Measurements from ENCODE around the gene FAM90A26.
"Not testable (repeated sequence)": the region's sequence is repeated elsewhere in the genome, so short reads cannot be mapped to it uniquely, and the experiment has no call there.

Gene FAM90A26
- total RNA-seq: 0 reads per million in 2 donors

- DNase-seq: not testable (repeated sequence)
These were observed at the start of gene FAM90A26 for GRCh38 chr4:9169791-9170459. FAM90A26 (plus strand) TSS chr4:9170409; CDS start chr4:9173173, 2,764 bp downstream.

DNA sequence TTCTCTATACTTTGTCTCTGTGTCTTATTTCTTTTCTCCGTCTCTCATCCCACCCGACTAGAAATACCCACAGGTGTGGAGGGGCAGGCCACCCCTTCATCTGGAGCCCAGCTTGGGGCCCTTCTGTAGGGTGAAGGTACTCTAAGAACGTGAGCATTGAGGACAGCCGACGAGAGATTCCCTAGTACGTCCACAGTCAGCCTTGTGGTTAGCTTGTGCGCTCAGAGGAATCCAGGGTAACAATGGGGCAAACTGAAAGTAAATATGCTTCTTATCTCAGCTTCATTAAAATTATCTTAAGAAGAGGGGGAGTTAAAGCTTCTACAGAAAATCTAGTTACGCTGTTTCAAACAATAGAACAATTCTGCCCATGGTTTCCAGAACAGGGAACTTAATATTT lies 47.5 kb upstream of the FAM90A26 start:
- not testable (repeated sequence) for DNase-seq

DNA sequence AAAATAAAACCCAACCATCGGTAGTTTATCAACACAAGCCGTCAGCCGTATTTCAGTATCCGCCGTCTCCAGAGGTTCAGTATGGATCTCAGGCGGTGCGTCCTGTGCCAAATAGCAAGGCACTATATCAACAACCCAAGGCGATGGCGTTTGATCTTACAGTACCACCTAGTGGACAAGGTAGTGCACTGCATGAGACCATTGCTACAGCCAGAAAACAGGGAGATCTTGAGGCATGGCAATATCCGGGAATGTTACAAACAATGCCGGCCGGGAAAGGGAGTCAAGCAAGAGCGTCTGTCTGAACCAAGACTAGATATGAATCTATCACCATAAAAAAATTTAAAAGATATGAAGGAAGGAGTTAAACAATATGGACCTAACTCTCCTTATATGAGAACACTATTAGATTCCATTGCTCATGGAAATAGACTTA lies 46.6 kb upstream of the FAM90A26 start:
- DNase-seq: peak in 2 of 5 experiments; percentile 11 to 27

DNA sequence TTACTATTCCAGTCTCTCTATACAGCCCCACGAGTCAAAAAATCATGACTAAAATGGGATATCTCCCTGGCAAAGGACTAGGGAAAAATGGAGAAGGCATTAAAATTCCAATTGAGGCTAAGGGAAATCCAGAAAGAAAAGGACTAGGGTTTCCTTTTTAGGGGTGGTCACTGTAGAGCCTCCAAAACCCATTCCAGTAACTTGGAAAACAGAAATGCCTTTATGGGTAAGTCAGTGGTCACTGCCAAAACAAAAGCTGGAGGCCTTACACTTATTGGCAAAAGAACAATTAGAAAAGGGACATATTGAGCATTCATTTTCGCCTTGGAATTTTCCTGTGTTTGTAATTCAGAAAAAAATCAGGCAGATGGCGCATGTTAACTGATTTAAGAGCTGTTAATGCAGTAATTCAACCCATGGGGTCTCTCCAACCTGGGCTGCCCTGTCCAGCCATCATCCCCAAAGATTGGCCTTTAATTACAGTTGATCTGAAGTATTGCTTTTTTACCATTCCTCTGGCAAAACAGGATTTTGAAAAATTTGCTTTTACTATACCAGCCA lies 44.5 kb upstream of the FAM90A26 start:
- not testable (repeated sequence) for DNase-seq

DNA sequence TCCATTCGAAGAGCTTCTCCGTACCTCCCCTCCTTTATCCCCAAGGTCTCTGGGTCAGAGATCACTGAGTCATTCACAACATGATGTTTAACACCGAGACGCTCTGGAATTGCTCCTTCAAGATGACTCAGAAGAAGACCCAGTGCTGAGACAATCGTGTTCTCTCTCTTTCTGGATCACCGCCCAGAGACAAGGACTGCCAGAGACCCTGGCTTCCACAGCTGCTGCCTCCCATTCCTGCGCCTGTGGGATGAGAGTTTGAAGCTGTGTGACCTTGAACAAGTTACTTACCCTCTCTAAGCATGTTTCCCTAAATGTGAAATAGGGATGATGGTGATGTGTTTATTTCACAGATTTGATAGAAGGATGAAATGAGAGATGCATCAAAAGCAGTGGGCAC lies 38.8 kb upstream of the FAM90A26 start:
- not testable (repeated sequence) for DNase-seq

GRCh38 chr4:9132849-9133248 lies 37.4 kb upstream of the FAM90A26 start:
- not testable (repeated sequence) for DNase-seq

DNA sequence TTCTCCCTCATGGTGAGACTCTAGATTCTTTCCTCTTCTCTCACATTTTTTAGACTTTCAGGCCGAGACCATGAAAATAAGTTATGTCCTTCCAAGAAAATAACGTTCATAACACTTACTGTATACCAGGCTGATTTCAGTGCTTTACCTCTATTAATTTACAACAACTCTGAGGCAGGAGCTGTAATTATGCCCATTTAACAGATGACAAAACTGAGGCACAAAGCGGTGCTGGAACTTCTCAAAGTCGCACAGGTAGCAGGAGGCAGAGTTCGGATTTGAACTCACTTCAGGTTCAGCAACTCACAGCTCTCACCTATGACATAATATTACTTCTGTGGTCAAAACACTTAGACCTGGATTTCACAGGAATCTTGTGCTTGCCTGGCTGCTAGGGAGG lies 36.2 kb upstream of the FAM90A26 start:
- DNase-seq: not testable (repeated sequence)

DNA sequence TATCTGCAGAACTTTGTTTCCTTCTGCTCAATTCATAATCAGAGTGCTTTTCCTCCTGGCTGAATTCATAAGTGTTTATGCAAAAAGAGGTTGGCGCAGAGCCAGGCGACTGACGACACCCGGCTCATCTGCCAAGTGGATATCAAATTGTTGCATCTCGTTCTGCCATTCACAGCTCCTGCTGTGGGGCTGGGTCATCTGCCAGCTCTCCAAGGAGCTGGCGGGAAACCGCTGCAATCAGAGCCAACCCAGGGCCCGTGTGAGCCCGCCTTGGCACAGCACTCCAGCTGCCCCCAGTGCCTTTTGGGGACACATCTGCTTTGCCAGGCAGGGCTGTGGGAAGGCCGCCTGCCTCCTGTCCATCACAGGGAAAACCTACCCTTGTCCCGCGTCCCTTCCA lies 35.7 kb upstream of the FAM90A26 start:
- not testable (repeated sequence) for DNase-seq

GRCh38 chr4:9141050-9141449 lies 29.2 kb upstream of the FAM90A26 start:
- DNase-seq: not testable (repeated sequence)

GRCh38 chr4:9142786-9143185 lies 27.4 kb upstream of the FAM90A26 start:
- DNase-seq: not testable (repeated sequence)

DNA sequence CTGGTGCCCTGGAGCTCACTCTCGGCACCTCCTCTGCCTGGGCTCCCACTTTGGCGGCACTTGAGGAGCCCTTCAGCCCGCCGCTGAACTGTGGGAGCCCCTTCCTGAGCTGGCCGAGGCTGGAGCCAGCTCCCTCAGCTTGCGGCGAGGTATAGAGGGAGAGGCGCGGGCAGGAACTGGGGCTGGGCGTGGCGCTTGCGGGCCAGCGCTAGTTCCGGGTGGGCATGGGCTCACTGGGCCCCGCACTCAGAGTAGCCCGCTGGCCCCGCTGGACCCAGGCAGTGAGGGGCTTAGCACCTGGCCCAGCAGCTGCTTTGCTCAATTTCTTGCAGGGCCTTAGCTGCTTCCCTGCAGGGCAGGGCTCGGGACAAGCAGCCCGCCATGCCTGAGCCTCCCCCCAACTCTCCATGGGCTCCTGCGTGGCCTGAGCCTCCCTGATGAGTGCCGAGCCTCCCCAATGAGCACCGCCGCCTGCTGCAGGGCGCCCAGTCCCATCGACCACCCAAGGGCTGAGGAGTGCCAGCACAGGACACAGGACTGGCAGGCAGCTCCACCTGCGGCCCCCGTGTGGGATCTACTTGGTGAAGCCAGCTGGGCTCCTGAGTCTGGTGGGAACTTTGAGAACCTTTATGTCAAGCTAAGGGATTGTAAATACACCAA lies 26.7 kb upstream of the FAM90A26 start:
- no peak for DNase-seq

DNA sequence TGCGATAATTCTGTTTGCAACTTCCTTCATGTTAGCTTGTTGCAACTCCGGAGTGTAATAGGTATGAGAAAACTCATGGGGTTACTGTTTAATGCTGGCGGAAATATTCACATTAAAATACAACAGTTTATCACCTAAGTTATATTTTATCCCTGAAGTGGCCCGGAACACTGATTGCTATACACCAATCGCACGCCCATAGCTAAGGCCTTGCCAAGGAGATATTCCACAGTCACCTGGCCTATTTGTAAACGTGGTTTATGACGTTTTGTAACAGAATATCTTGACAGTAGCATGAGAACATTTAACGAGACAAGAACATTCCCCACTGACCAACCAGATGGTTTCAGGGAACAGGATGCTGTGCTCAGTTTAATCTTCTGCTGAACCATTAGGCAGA lies 23.2 kb upstream of the FAM90A26 start:
- no peak for DNase-seq

DNA sequence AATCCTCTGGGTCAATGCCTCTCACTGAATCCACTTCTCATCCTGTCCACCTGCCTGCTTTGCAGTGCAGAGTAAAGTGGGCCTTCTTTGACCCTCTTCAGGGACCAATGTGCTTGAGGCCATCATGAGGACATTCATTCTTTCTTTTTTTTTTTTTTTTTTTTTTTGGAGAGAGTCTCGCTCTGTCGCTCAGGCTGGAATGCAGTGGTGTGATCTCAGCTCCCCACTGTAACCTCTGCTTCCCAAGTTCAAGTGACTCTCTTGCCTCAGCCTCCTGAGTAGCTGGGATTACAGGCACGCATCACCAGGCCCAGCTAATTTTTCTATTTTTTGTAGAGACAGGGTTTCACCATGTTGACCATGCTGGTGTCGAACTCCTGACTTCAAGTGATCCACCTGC lies 22.8 kb upstream of the FAM90A26 start:
- DNase-seq: not testable (repeated sequence)

DNA sequence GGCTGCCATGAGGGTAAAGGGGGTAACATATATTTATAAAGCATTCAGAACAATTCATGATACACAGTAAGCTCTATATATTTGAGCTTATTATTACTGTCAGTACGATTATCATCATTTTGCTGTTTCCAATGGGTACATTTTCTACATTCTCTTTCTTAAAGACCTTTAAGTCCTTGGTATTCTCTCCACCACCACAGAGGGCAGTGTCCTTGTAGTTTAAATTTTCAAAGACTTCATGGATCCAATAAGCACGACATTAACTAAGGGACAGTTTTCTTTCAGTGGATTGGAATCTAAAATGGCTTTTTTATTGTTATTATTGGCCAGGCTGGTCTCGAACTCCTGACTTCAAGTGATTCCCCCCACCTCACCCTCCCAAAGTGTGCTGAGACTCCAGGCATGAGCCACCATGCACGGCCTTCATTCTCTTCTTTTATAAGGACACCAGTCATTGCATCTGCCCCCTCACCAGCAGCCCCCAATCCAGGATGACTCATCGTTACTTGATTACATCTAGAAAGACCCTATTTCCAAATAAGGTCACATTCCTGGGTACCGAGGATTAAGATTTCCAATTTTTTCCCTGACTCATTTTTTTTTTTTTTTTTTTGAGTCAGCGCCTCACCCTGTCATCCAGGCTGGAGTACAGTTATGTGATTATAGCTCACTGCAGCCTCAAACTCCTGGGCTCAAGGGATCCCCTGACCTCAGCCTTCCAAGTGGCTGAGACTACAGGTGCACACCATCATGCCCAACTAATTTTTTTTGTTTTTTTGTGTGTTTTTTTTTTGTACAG lies 21.4 kb upstream of the FAM90A26 start:
- DNase-seq: not testable (repeated sequence)

- peak in 2 of 5 experiments; percentile 3 to 19 for DNase-seq
These were observed 18.4 kb upstream of the FAM90A26 start for GRCh38 chr4:9151809-9152179.

GRCh38 chr4:9152180-9153007 lies 17.8 kb upstream of the FAM90A26 start:
- DNase-seq: peak; percentile 87 to 96 (median 94)

DNA sequence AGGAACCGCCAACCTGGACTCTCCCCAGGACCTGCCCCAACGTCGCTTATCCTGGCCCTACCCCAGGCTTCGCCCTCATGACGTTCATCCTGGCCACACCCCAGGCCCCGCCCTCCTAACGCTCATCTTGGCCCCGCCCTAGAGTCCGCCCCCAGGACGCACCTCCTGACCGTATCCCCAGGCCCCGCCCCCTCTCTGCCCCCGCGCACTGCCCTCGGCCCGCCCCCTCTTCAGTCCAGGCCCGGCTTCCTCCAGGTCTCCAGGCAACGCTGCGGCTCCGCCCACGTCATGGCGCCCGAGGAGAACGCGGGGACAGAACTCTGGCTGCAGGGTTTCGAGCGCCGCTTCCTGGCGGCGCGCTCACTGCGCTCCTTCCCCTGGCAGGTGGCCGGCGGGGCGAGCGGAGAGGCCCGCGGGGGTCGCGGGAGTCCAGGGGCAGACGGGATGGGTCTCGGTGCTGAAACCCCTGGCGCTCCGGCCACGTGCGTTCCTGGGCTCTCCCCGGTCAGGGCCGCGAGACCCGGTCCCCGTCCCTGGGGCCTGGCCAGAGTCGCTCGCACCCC lies 17.1 kb upstream of the FAM90A26 start:
- DNase-seq: peak; percentile 94 to 97 (median 95)

DNA sequence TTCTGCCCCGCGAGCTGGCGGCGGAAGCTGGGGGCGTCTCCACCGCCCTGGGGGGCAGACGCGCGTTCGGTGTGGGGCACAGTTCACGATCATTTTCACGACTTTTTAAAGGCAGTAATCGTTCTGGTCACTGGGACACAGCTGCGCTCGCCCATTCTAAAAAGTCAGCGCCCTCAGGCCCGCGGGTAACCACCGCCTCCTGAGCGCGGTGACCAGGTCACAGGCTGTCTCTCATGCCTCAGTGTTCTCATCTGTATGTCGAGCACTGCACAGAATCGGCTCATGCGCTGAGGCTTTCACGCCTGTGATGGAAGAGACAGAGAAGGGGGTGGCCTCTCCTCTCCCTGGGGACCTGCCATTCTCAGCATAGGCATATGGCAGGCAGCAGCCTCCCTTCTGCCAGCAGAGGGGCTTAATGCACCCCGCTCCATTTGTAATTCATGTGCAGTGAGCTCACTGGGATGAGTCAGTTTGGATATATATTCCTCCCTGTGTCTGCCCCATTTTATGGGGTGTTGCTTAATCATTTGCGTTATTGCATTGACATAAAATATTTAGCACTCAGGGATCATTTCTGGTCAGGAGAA lies 16.5 kb upstream of the FAM90A26 start:
- DNase-seq: not testable (repeated sequence)

DNA sequence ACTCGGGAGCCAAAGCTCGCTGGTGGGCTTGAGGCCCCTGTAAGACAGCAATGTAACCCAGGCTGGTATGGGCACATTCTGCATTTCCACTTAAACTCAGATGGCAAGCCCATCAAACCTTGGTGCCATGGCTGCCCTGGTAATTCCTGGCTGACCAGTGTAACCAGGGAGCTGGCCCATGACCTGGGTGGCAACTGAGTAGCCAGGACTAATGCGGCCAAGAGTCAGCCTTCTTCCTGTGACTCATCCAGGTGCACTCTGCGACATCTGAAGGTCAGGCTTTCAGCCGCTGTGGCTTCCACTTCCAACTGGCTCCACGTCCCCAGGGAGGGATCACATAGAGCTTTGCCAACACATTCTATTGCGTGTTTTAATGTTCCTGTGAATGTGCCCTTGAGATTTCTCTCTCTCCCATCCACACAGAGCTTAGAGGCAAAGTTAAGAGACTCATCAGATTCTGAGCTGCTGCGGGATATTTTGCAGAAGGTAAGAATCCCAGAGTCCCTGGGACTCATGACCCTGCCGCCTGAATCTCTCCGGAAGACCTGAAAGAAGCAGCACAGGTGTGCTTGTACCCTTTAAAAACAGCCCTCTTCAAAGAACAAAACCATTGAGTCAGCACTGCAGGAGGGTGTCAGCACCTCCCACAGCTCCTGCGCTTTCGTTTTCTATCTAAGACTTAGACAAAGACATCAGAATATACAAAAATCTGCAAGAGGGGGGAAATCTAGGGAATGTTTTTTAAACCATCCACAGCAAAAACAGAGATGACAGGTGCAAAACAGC lies 14.9 kb upstream of the FAM90A26 start:
- peak in 1 of 5 experiments; percentile 40 for DNase-seq

- DNase-seq: peak in 1 of 5 experiments; percentile 16
These were observed 11.8 kb upstream of the FAM90A26 start for GRCh38 chr4:9158392-9158791.
